K562 (cell line): ENCODE results near the gene BLOC1S4. TPM values are rescaled to one million over a fixed set of nuclear protein-coding genes. Genes with fewer than 3 reads are reported as not detected.

Source experiments
- AFF1 ChIP-seq, 2 experiments: fragments of 450-650 bp; IDR thresholded peaks; 2 replicates each; pipeline ENCODE4 v1.6.1; 2018; ENCODE audit warnings: mild to moderate bottlenecking in 2 of 2, low read depth in 1 of 2; ENCODE audit not compliant: partially characterized antibody in 2 of 2
- CAMTA2 ChIP-seq: fragments of 250-450 bp; sonication (Bioruptor Pico); conservative IDR thresholded peaks from 2 replicates; pipeline ENCODE4 v1.5.1; 2022
- E2F8 ChIP-seq: fragments of 450-650 bp; IDR thresholded peaks from 2 replicates; pipeline ENCODE4 v1.7.1; 2018; ENCODE audit warnings: mild to moderate bottlenecking, low read depth; ENCODE audit not compliant: partially characterized antibody
- ELF4 ChIP-seq: fragments of 450-650 bp; formaldehyde crosslinking; IDR thresholded peaks from 2 replicates; pipeline ENCODE4 v1.4.0; 2022; ENCODE audit warnings: missing genetic modification characterization
- FOXK2 ChIP-seq, 2 experiments: fragments of 450-650 bp; IDR thresholded peaks in 1 of 2; conservative IDR thresholded peaks in 1 of 2; 2 replicates each; pipeline ENCODE4 v1.6.1; 2016; ENCODE audit warnings: low read depth in 2 of 2, mild to moderate bottlenecking in 1 of 2
- HDAC8 ChIP-seq: fragments of 450-650 bp; IDR thresholded peaks from 2 replicates; pipeline ENCODE4 v1.6.1; 2016; ENCODE audit warnings: mild to moderate bottlenecking, missing genetic modification characterization, moderate library complexity, missing compliant biosample characterization
- HINFP ChIP-seq: fragments of 450-650 bp; conservative IDR thresholded peaks from 2 replicates; pipeline ENCODE4 v1.6.1; 2016; ENCODE audit warnings: missing genetic modification characterization, low read depth, mild to moderate bottlenecking, control low read depth, missing compliant biosample characterization
- POLR2G ChIP-seq: fragments of 200-400 bp; formaldehyde crosslinking; IDR thresholded peaks from 2 replicates; pipeline ENCODE4 v1.6.1; 2017; ENCODE audit warnings: low read depth, mild to moderate bottlenecking, antibody characterized with exemption, low read length, moderate library complexity
- POLR2H ChIP-seq: IDR thresholded peaks from 2 replicates; pipeline ENCODE4 v1.6.1; 2016; ENCODE audit warnings: missing genetic modification characterization, low read depth, mild to moderate bottlenecking, control low read depth, missing compliant biosample characterization, moderate library complexity
- RB1 ChIP-seq: fragments of 450-650 bp; IDR thresholded peaks from 2 replicates; pipeline ENCODE4 v1.6.1; 2017; ENCODE audit warnings: low read depth, mild to moderate bottlenecking
- SMAD1 ChIP-seq: fragments of 150-350 bp; IDR thresholded peaks from 2 replicates; pipeline ENCODE4 v1.6.1; 2014; ENCODE audit warnings: low read length, low read depth; ENCODE audit not compliant: partially characterized antibody
- TEAD2 ChIP-seq: fragments of 450-650 bp; IDR thresholded peaks from 2 replicates; pipeline ENCODE4 v1.6.1; 2016; ENCODE audit warnings: missing genetic modification characterization, control low read depth, missing compliant biosample characterization
- TRIM24 ChIP-seq, 2 experiments: fragments of 450-650 bp; IDR thresholded peaks; 2 replicates each; pipeline ENCODE4 v1.6.1; 2016
- U2AF1 ChIP-seq: fragments of 200-400 bp; formaldehyde crosslinking; optimal IDR thresholded peaks from 2 replicates; pipeline ENCODE3; 2017; ENCODE audit warnings: mild to moderate bottlenecking, low read depth, low read length, moderate library complexity
- VEZF1 ChIP-seq: fragments of 200-800 bp; sonication (Bioruptor generic); IDR thresholded peaks from 2 replicates; pipeline ENCODE4 v1.6.1; 2017; ENCODE audit warnings: missing genetic modification characterization, missing compliant biosample characterization
- ZBTB1 ChIP-seq: sonication (generic); formaldehyde crosslinking; IDR thresholded peaks from 2 replicates; pipeline ENCODE4 v1.8.1; 2023; ENCODE audit warnings: missing genetic modification reagents, low read depth, mild to moderate bottlenecking, borderline replicate concordance
- ZC3H8 ChIP-seq: fragments of 450-650 bp; IDR thresholded peaks from 2 replicates; pipeline ENCODE4 v1.6.1; 2017
- ZNF12 ChIP-seq: sonication (generic); formaldehyde crosslinking; IDR thresholded peaks from 2 replicates; pipeline ENCODE4 v1.4.0; 2020; ENCODE audit warnings: mild to moderate bottlenecking, missing genetic modification reagents
- polyA plus RNA-seq, 8 experiments: library from polyadenylated mRNA; depleted of rRNA in 4 of 8; stranded (reverse) in 5 of 8; unstranded in 3 of 8; fragments of >200 nt; fragmentation: Nextera tagmentation in 2 of 8; fragmentation: Illumina TruSeq in 1 of 8; extraction: Ambion mirVana in 2 of 8; extraction: Trizol in 1 of 8; gene quantifications; 2 replicates each; pipeline versions ENCODE4 v1.2.1 to v1.2.3, GENCODE V29; 2011 to 2014; ENCODE audit warnings: inconsistent platforms in 1 of 8, missing spikeins in 1 of 8
- total RNA-seq, 7 experiments: library from RNA; depleted of rRNA in 6 of 7; stranded (reverse); fragments of >200 nt in 6 of 7; fragmentation: Illumina TruSeq in 2 of 7; extraction: Trizol in 2 of 7; gene quantifications; 2 replicates each; pipeline versions ENCODE4 v1.2.1 to v1.2.3, GENCODE V29; 2011 to 2021; ENCODE audit warnings: low replicate concordance in 1 of 7

Gene BLOC1S4
- total and polyA plus RNA-seq, 9 of the 15 experiments (the other 6 are each of a cell fraction or from before 2014, with no cell fraction given) = 3.1 to 31.6 (median 11.2) TPM

- TF ChIP-seq AFF1 (IDR thresholded peaks at IDR 0.05; ENCODE audit: low read depth in 1 of 2, partially characterized antibody in 2 of 2) (peak in 1 of 2 experiments; percentile 86), SMAD1 (peak; percentile 84), U2AF1 (no peak), POLR2G (peak; percentile 61), HINFP (0 out of 2 replicates have a peak, but pooled peaks have one; percentile 32), ZBTB1 (CRISPR knock-in tag) (no peak), RB1 (no peak), TRIM24 (IDR thresholded peaks at IDR 0.05) (peak; percentile 87 to 91), TEAD2 (tag) (peak; percentile 22; the same call in 1 of the 2 replicates), ELF4 (no peak), ZC3H8 (no peak), FOXK2 (conservative IDR thresholded peaks at IDR 0.05 in 1 of 2, IDR thresholded peaks at IDR 0.05 in 1 of 2; ENCODE audit: low read depth in 2 of 2) (peak; percentile 62 to 68), POLR2H (tag) (peak; percentile 79), CAMTA2 (CRISPR knock-in tag) (no peak), VEZF1 (CRISPR knock-in tag) (peak; percentile 79), ZNF12 (no peak), E2F8 (peak; percentile 48), HDAC8 (tag) (0 out of 2 replicates have a peak, but pooled peaks have one; percentile 50)
Observed at GRCh38 chr4:6730603-6731317, 14.8 kb downstream of the BLOC1S4 start (continued).
